ENCODE results near the gene PDE7B.

Gene PDE7B

GRCh38 chr6:135953818-135954217, 102.3 kb downstream of the PDE7B start:
- intact Hi-C loops (cut with DNase I): no loop called here
- DNase-seq: no peak

GRCh38 chr6:135955099-135955498, 103.6 kb downstream of the PDE7B start:
- intact Hi-C loops (cut with DNase I): no loop called here
- DNase-seq: no peak

- intact Hi-C loops (cut with DNase I): no loop called here
- no peak for DNase-seq
These were observed 111.2 kb downstream of the PDE7B start for GRCh38 chr6:135962731-135963130.

- DNase-seq: no peak
These were observed 119.2 kb downstream of the PDE7B start for GRCh38 chr6:135970750-135971149.

GRCh38 chr6:135971351-135971750, 119.8 kb downstream of the PDE7B start:
- DNase-seq: no peak
- intact Hi-C loops (cut with DNase I): no loop called here

More at GRCh38 chr6:135970750-135971149, 119.2 kb downstream of the PDE7B start:
- intact Hi-C loops (cut with DNase I): no loop called here

GRCh38 chr6:135972150-135972549, 120.6 kb downstream of the PDE7B start:
- DNase-seq: no peak
- intact Hi-C loops (cut with DNase I): no loop called here

GRCh38 chr6:135972586-135972985, 121.1 kb downstream of the PDE7B start:
- intact Hi-C loops (cut with DNase I): no loop called here
- no peak for DNase-seq

GRCh38 chr6:135974426-135974825, 122.9 kb downstream of the PDE7B start:
- DNase-seq: peak in 1 of 42 donors; percentile 14
- intact Hi-C loops (cut with DNase I): no loop called here

GRCh38 chr6:135976585-135976984, 125.1 kb downstream of the PDE7B start:
- intact Hi-C loops (cut with DNase I): no loop called here
- no peak for DNase-seq

GRCh38 chr6:135983093-135983492, 131.6 kb downstream of the PDE7B start:
- no peak for DNase-seq
- intact Hi-C loops (cut with DNase I): no loop called here

GRCh38 chr6:135983718-135984343, 132.3 kb downstream of the PDE7B start:
- no peak for DNase-seq
- intact Hi-C loops (cut with DNase I): no loop called here

GRCh38 chr6:135985471-135985870, 134.0 kb downstream of the PDE7B start:
- no peak for DNase-seq
- intact Hi-C loops (cut with DNase I): no loop called here

- intact Hi-C loops (cut with DNase I): no loop called here
- DNase-seq: no peak
These were observed 135.7 kb downstream of the PDE7B start for GRCh38 chr6:135987226-135987625.

GRCh38 chr6:135990439-135990838, 138.9 kb downstream of the PDE7B start:
- intact Hi-C loops (cut with DNase I): no loop called here

GRCh38 chr6:135990855-135991464, 139.5 kb downstream of the PDE7B start:
- DNase-seq: no peak
- intact Hi-C loops (cut with DNase I): no loop called here

More at GRCh38 chr6:135990439-135990838, 138.9 kb downstream of the PDE7B start:
- no peak for DNase-seq

GRCh38 chr6:135992739-135993138, 141.2 kb downstream of the PDE7B start:
- no peak for DNase-seq
- intact Hi-C loops (cut with DNase I): no loop called here

- intact Hi-C loops (cut with DNase I): no loop called here
- no peak for DNase-seq
These were observed 141.9 kb downstream of the PDE7B start for GRCh38 chr6:135993361-135993760.

- DNase-seq: no peak
- intact Hi-C loops (cut with DNase I): no loop called here
These were observed 143.5 kb downstream of the PDE7B start for GRCh38 chr6:135994857-135995544.

- DNase-seq: no peak
- intact Hi-C loops (cut with DNase I): no loop called here
These were observed 144.0 kb downstream of the PDE7B start for GRCh38 chr6:135995545-135995898.

GRCh38 chr6:135996668-135997067, 145.2 kb downstream of the PDE7B start:
- no peak for DNase-seq
- intact Hi-C loops (cut with DNase I): no loop called here

GRCh38 chr6:135999393-135999792, 147.9 kb downstream of the PDE7B start:
- DNase-seq: no peak
- intact Hi-C loops (cut with DNase I): no loop called here

Measured in head of caudate nucleus (tissue), 42 donors.